Astrocyte of the spinal cord (primary cell): Measurements from ENCODE around the gene GDAP2.

ENCODE experiments used
- DNase-seq: peaks from one replicate; pipeline ENCODE4 v3.0.0; 2011; ENCODE audit warnings: low read depth, low spot score
- H3K4me3 ChIP-seq: 2 replicates; pipeline ENCODE4 v1.5.1; 2011; ENCODE audit warnings: low read depth, mild to moderate bottlenecking, low read length, moderate library complexity
- in situ Hi-C: cut with HindIII; loops from 2 replicates; pipeline ENCODE4 v1.10.0; 2017; ENCODE audit warnings: low sequenced_read_pairs
- TF ChIP-seq, protein P1 (sequence below): IDR thresholded peaks from 2 replicates; pipeline ENCODE4 v1.5.1; 2012; ENCODE audit warnings: low read depth, mild to moderate bottlenecking, low read length, inconsistent platforms

Gene GDAP2

DNA sequence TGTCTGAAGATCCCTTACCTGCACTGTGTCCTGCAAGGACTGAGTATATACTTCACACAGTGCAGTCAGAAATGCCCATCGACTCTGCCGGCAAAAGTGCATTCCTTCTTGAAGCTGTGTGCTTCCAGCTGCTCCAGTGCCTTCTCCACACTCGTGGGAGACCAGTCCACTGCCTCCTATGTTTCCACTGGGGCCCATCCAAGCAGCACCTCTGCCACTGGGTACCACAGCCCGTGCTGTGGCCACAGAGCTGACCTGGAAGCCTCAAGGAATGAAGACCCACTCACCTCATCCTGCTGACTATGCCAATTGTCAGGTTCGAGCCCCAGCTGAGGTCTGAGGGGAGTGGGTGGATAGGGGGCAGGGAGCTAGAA lies 108.1 kb downstream of the GDAP2 start:
- DNase-seq: no peak
- no peak overlapping the region for H3K4me3 ChIP-seq
- TF ChIP-seq, protein P1, sequence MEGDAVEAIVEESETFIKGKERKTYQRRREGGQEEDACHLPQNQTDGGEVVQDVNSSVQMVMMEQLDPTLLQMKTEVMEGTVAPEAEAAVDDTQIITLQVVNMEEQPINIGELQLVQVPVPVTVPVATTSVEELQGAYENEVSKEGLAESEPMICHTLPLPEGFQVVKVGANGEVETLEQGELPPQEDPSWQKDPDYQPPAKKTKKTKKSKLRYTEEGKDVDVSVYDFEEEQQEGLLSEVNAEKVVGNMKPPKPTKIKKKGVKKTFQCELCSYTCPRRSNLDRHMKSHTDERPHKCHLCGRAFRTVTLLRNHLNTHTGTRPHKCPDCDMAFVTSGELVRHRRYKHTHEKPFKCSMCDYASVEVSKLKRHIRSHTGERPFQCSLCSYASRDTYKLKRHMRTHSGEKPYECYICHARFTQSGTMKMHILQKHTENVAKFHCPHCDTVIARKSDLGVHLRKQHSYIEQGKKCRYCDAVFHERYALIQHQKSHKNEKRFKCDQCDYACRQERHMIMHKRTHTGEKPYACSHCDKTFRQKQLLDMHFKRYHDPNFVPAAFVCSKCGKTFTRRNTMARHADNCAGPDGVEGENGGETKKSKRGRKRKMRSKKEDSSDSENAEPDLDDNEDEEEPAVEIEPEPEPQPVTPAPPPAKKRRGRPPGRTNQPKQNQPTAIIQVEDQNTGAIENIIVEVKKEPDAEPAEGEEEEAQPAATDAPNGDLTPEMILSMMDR: no peak
- in situ Hi-C loops: no loop called here

DNA sequence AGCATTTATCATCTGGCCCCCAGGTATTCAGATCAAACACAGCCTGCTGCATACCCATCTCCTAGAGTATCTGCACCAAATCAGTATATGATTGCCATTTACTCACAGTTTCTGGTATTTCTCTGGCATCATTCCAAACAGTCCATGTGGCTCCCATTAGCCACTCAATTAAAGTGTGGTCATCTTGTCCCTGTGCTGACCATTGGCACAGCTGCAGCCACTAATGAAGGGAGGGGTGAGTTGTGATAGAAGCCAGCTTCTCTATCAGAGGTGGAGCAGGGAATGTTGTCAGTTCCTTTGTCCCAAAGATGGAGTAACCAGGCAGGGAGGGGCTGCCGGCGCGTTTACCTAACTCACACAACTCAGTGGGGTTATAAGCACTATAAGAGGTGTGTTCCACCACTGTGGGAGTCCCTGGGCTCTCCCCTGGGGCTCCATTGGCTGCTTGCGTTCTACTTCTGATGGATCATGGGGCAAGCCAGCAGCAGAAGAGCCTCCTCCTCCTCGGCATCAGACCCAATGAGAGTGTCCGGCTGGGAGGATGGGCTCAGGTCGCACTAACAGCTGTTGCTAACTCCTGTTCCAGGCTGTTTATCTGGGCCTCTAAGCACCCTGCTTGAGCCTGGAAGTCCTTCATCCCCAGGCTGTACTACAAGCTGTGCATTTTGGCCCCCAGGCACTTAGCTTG lies 108.6 kb downstream of the GDAP2 start:
- no peak for DNase-seq
- H3K4me3 ChIP-seq: no peak overlapping the region
- in situ Hi-C loops: no loop called here
- TF ChIP-seq, protein P1: no peak

DNA sequence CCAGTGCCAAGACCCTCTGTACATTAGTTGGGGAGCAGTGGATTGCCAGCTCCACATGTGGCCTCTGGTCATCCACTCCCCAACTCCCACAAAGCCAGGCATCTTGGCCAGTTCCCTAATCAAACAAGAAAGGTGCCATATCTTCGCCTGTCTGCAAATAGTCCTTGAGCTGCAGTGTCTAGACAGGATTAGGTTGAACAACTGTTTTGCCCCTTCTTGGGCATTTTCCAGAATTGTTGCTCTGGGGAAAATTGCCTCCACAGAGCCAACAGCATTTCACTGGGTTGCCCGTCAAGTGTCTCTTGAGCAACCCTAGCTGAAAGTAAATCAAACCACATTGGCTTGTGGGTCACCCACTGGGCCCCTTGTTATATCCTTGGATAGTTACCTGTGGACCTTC lies 109.3 kb downstream of the GDAP2 start:
- H3K4me3 ChIP-seq: no peak overlapping the region
- TF ChIP-seq, protein P1: no peak
- no peak for DNase-seq
- in situ Hi-C loops: no loop called here

DNA sequence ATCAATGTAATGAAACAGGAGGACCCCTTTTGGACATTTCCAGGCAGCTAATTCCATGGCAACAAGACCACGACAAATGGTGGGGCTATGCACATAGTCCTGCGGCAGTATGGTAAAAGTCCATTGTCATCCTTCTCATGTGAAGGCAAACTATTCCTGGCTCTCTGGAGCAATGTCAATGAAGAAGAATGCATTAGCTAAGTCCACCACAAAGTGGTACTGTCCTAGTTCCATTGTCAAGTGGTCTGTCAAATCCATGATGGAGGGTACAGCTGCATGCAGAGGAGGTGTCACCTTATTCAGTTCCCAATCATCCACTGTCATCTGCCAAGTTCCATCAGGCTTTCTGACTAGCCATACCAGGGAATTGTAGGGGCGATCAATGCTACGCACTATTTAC lies 110.1 kb downstream of the GDAP2 start:
- TF ChIP-seq, protein P1: no peak
- in situ Hi-C loops: no loop called here
- no peak for DNase-seq
- no peak overlapping the region for H3K4me3 ChIP-seq

DNA sequence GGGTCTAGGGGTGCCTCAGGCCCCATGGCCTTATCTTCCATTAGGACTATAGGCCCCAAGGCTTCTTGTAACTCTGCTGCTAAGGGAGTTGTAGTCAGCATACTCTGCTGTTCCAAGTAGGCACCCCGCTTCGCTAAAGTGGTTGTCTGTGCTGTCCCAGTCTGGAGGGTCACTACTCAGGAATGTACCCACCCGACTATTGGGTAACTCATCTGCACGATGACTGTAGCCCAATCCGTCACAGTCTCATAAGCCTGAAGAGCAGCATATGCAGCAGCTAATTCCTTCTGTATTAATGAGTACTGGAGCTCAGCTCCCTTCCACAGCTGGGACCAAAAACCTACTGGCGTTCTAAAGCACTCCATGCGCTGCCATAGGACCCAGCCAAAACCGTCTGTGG lies 111.0 kb downstream of the GDAP2 start:
- no peak for DNase-seq
- TF ChIP-seq, protein P1: no peak
- H3K4me3 ChIP-seq: no peak overlapping the region
- in situ Hi-C loops: no loop called here

DNA sequence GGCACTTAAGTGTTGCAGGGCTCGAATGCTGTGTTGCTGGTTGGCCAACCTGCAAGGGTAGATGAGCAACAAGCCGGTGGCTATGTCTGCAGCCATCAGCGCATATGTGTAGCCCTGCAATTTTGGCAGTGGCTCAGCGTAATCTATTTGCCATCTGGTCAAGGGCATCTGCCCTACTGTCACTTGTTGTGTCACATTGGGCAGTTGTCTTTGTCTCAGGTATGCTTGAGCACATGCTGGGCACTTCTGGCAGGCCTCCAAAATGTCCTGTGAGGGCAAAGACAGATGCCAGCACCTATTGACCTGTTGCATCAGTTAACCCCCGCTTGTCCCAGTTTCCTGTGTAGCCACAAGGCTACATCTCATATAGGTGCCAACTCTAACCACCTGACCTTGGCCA lies 111.8 kb downstream of the GDAP2 start:
- H3K4me3 ChIP-seq: no peak overlapping the region
- in situ Hi-C loops: no loop called here
- TF ChIP-seq, protein P1: no peak
- DNase-seq: no peak
